Measurements from ENCODE around the gene TMEM229B.
"Not testable (repeated sequence)": the region's sequence is repeated elsewhere in the genome, so short reads cannot be mapped to it uniquely, and the experiment has no call there.

TMEM229B gene

GRCh38 chr14:67456732-67457131, 31.8 kb downstream of the TMEM229B start:
- no peaks in the 10 kb centered on the region for H3K9me3 Mint-ChIP-seq
- H3K4me1 Mint-ChIP-seq: peaks cover 13% of the 10 kb centered on the region
- TF ChIP-seq CTCF (IDR thresholded peaks at IDR 0.05): no peak
- H3K27ac Mint-ChIP-seq: peak overlapping the region; percentile 19
- DNase-seq: no peak
- no peaks in the 10 kb centered on the region for H3K36me3 Mint-ChIP-seq (ENCODE audit: low read depth)
- peaks cover 8% of the 10 kb centered on the region for H3K27me3 Mint-ChIP-seq (ENCODE audit: low read depth, poor library complexity)
- H3K4me3 Mint-ChIP-seq: no peak overlapping the region

GRCh38 chr14:67453575-67454300, 34.8 kb downstream of the TMEM229B start:
- no peak for DNase-seq
- no peak overlapping the region for H3K4me3 Mint-ChIP-seq
- H3K27me3 Mint-ChIP-seq (ENCODE audit: low read depth, poor library complexity): peaks cover 8% of the 10 kb centered on the region
- no peak for TF ChIP-seq CTCF (IDR thresholded peaks at IDR 0.05)
- H3K4me1 Mint-ChIP-seq: peaks cover 13% of the 10 kb centered on the region
- H3K9me3 Mint-ChIP-seq: peaks cover 18% of the 10 kb centered on the region
- peaks cover 4% of the 10 kb centered on the region for H3K36me3 Mint-ChIP-seq (ENCODE audit: low read depth)
- H3K27ac Mint-ChIP-seq: no peak overlapping the region

- H3K36me3 Mint-ChIP-seq (ENCODE audit: low read depth); H3K4me3 Mint-ChIP-seq; H3K27ac Mint-ChIP-seq; DNase-seq; H3K4me1 Mint-ChIP-seq: not testable (repeated sequence)
- H3K27me3 Mint-ChIP-seq (ENCODE audit: low read depth, poor library complexity): peaks cover 12% of the 10 kb centered on the region
- H3K9me3 Mint-ChIP-seq: peaks cover 19% of the 10 kb centered on the region
These were observed 36.9 kb downstream of the TMEM229B start for GRCh38 chr14:67451667-67452066.

- no peak for DNase-seq
- Mint-ChIP-seq H3K27me3 (ENCODE audit: low read depth, poor library complexity) (peaks cover 8% of the 10 kb centered on the region), H3K27ac (no peak overlapping the region), H3K4me3 (no peak overlapping the region), H3K4me1 (peaks cover 14% of the 10 kb centered on the region), H3K9me3 (peaks cover 19% of the 10 kb centered on the region), H3K36me3 (ENCODE audit: low read depth) (peaks cover 4% of the 10 kb centered on the region)
- no peak for TF ChIP-seq CTCF (IDR thresholded peaks at IDR 0.05)
These were observed 39.4 kb downstream of the TMEM229B start for GRCh38 chr14:67449096-67449495.

GRCh38 chr14:67447033-67447381, 41.5 kb downstream of the TMEM229B start:
- no peak overlapping the region for H3K27ac Mint-ChIP-seq
- no peak overlapping the region for H3K4me3 Mint-ChIP-seq
- peaks cover 14% of the 10 kb centered on the region for H3K4me1 Mint-ChIP-seq
- TF ChIP-seq CTCF (IDR thresholded peaks at IDR 0.05): no peak
- H3K36me3 Mint-ChIP-seq (ENCODE audit: low read depth): peaks cover 4% of the 10 kb centered on the region
- peaks cover 19% of the 10 kb centered on the region for H3K9me3 Mint-ChIP-seq
- peaks cover 12% of the 10 kb centered on the region for H3K27me3 Mint-ChIP-seq (ENCODE audit: low read depth, poor library complexity)
- DNase-seq: no peak

- Mint-ChIP-seq H3K27me3 (ENCODE audit: low read depth, poor library complexity) (peaks cover 8% of the 10 kb centered on the region), H3K36me3 (ENCODE audit: low read depth) (peaks cover 4% of the 10 kb centered on the region), H3K9me3 (peaks cover 19% of the 10 kb centered on the region), H3K4me3 (no peak overlapping the region), H3K4me1 (peaks cover 14% of the 10 kb centered on the region), H3K27ac (peak overlapping the region; percentile 75)
- no peak for DNase-seq
- TF ChIP-seq CTCF (IDR thresholded peaks at IDR 0.05): no peak
These were observed 42.0 kb downstream of the TMEM229B start for GRCh38 chr14:67446371-67447032.

All from nephron progenitor cell (in vitro differentiated cells).